ENCODE data around the gene MAU2. TPM values are rescaled to one million over a fixed set of nuclear protein-coding genes. Genes with fewer than 3 reads are reported as not detected.

Gene MAU2
- total and polyA plus RNA-seq, 2 of the 8 experiments (the other 6 are each of a cell fraction or from before 2014, with no cell fraction given), result 32.0 to 40.8 TPM

- Histone ChIP-seq H3K4me3 (ENCODE audit: extremely low read depth in 1 of 4, insufficient read depth in 2 of 4, low read depth in 3 of 4, low read length in 4 of 4) (peak overlapping the region; percentile 57 to 96 (median 82)), H3K4ac (replicated peaks; ENCODE audit: insufficient read length, low read depth, low read length) (no peak overlapping the region), H3K36me3 (ENCODE audit: control insufficient read depth in 2 of 4, insufficient read depth in 4 of 4, low read length in 3 of 4) (no peaks in the 10 kb centered on the region), H3K4me2 (ENCODE audit: insufficient read depth in 1 of 2, low read depth in 2 of 2, low read length in 2 of 2) (peak overlapping the region; percentile 88 to 91), H3K79me1 (ENCODE audit: low read depth, low read length) (peaks cover 7% of the 10 kb centered on the region), H3K4me1 (replicated peaks in 1 of 4; ENCODE audit: control insufficient read depth in 3 of 4, insufficient read depth in 4 of 4, low read length in 3 of 4) (peaks cover 4 to 8% (median 5%) of the 10 kb centered on the region in 4 experiments; a peak in 6 of 7 replicates), H3K9me3 (ENCODE audit: insufficient read depth in 2 of 2, low read depth in 1 of 2, low read length in 1 of 2) (no peaks in the 10 kb centered on the region), H4K5ac (ENCODE audit: insufficient read length, low read depth, low read length) (peak overlapping the region; percentile 73), H3K9ac (replicated peaks in 1 of 4; ENCODE audit: extremely low read depth in 1 of 4, low read depth in 3 of 4, low read length in 3 of 4) (peak overlapping the region; percentile 61 to 96 (median 78); a peak in 6 of 7 replicates), H2BK15ac (ENCODE audit: low read length) (no peak overlapping the region), H3K79me2 (ENCODE audit: control insufficient read depth in 1 of 2, insufficient read depth in 2 of 2, low read length in 2 of 2) (peaks cover 0 to 28% of the 10 kb centered on the region in 2 experiments; a peak in 3 of 4 replicates), H2BK120ac (replicated peaks; ENCODE audit: low read depth, low read length) (no peak overlapping the region), H3K18ac (ENCODE audit: extremely low read depth, low read length) (no peak overlapping the region), H4K20me1 (replicated peaks in 1 of 2; ENCODE audit: control insufficient read depth in 1 of 2, insufficient read depth in 2 of 2, low read length in 2 of 2) (no peaks in the 10 kb centered on the region), H3K14ac (ENCODE audit: insufficient read length) (no peak overlapping the region), H2BK5ac (ENCODE audit: low read depth, low read length) (no peak overlapping the region), H3K27me3 (replicated peaks in 1 of 4; ENCODE audit: control insufficient read depth in 3 of 4, extremely low read depth in 1 of 4, insufficient read depth in 3 of 4, low read length in 3 of 4) (peaks cover 0 to 3% (median 3%) of the 10 kb centered on the region in 4 experiments; a peak in 2 of 7 replicates), H3K27ac (ENCODE audit: low read depth, low read length) (peak overlapping the region; percentile 62; the same call in 1 of the 2 replicates), H3K56ac (replicated peaks; ENCODE audit: insufficient read length, low read depth, low read length) (peak overlapping the region; percentile 59), H3K23ac (ENCODE audit: insufficient read length) (no peak overlapping the region), H3K23me2 (ENCODE audit: low read depth, low read length) (no peaks in the 10 kb centered on the region; the same call in 1 of the 2 replicates), H4K91ac (replicated peaks; ENCODE audit: insufficient read length, low read length) (no peak overlapping the region), H2AFZ (ENCODE audit: low read length) (no peak overlapping the region), H4K8ac (ENCODE audit: extremely low read depth, insufficient read depth, low read length) (peak overlapping the region; percentile 88), H2AK5ac (ENCODE audit: low read depth, low read length) (no peak overlapping the region), H2BK20ac (ENCODE audit: low read length) (no peak overlapping the region), H2BK12ac (ENCODE audit: low read depth, low read length) (no peak overlapping the region)
- 1% methylated on average over 52 of the region's 75 CpGs; no CpG with 5 or more reads in 1 of the 2 experiments for WGBS, 2 experiments (ENCODE audit: extremely low coverage in 1 of 2, insufficient coverage in 1 of 2, insufficient read length in 1 of 2, insufficient replicate concordance in 2 of 2, low coverage in 1 of 2, low lambda C conversion rate in 2 of 2, missing lambda C conversion rate in 1 of 2)
- FAIRE-seq (no peak), DNase-seq (ENCODE audit: low read depth in 1 of 2, low spot score in 2 of 2) (peak; percentile 99 to 100)
- POLR2A ChIA-PET (ENCODE audit: partially characterized antibody), result interaction anchor here (0.7 to 2.8 kb wide), 20 partner anchors 8 to 284 kb away, joined by 3 to 21 read pairs (median 4); partner anchors contain the start of genes GATAD2A and ZNF101
- CTCF ChIA-PET (ENCODE audit: partially characterized antibody), result interaction anchor here (0.8 to 1.0 kb wide), 3 partner anchors 19 to 106 kb away, joined by 3 to 4 read pairs (median 3); no protein-coding TSS in a partner anchor
- peak; percentile 87; the same call in 1 of the 2 replicates for TF ChIP-seq SP4 (IDR thresholded peaks at IDR 0.05; ENCODE audit: low read length)
- TF ChIP-seq TAF1 (IDR thresholded peaks at IDR 0.05; ENCODE audit: low read depth, low read length), result peak; percentile 66
- peak; percentile 91 for TF ChIP-seq CHD2 (IDR thresholded peaks at IDR 0.05; ENCODE audit: low read length)
- TF ChIP-seq SP1 (IDR thresholded peaks at IDR 0.05; ENCODE audit: low read depth, low read length), result peak; percentile 98
- peak; percentile 85 for TF ChIP-seq SP2 (IDR thresholded peaks at IDR 0.05; ENCODE audit: low read length)
- TF ChIP-seq POLR2AphosphoS5 (IDR thresholded peaks at IDR 0.05; ENCODE audit: low read depth, low read length), result peak; percentile 62
- peak; percentile 79 for TF ChIP-seq MAX (IDR thresholded peaks at IDR 0.05)
- no peak for TF ChIP-seq CTCF (IDR thresholded peaks at IDR 0.05; ENCODE audit: control extremely low read depth in 1 of 3, insufficient read depth in 1 of 3, low read depth in 1 of 3, low read length in 3 of 3)
- peak in 1 of 2 experiments; percentile 74; a peak in 1 of 4 replicates for TF ChIP-seq HDAC2 (IDR thresholded peaks at IDR 0.05; ENCODE audit: borderline replicate concordance in 1 of 2, low read depth in 2 of 2, low read length in 2 of 2)
Observed at GRCh38 chr19:19385131-19385895, 64.7 kb downstream of the MAU2 start.
